GM10248 (cell line): Measurements from ENCODE around the gene NTN1.

Source experiments
- CTCF ChIA-PET: fragments of 300-600 bp; sonication (Branson Sonifier 250); formaldehyde crosslinking; extraction: SDS; loops from one replicate; lab custom pipeline; 2021; ENCODE audit warnings: antibody characterized with exemption; lab: Yijun Ruan, JAX
- POLR2A ChIA-PET: fragments of 350-650 bp; sonication (Branson Sonifier 250); formaldehyde crosslinking; extraction: SDS; loops from one replicate; lab custom pipeline; 2020; ENCODE audit warnings: antibody characterized with exemption; lab: Yijun Ruan, JAX
- DNase-seq: peaks from one replicate; pipeline ENCODE4 v3.0.0; 2012; ENCODE audit errors: extremely low spot score
- TF ChIP-seq, protein P1 (sequence below): IDR thresholded peaks from 2 replicates; pipeline ENCODE4 v1.5.1; 2012; ENCODE audit warnings: mild to moderate bottlenecking, low read depth; ENCODE audit errors: extremely low read depth, missing control alignments, control extremely low read depth

The NTN1 gene

DNA sequence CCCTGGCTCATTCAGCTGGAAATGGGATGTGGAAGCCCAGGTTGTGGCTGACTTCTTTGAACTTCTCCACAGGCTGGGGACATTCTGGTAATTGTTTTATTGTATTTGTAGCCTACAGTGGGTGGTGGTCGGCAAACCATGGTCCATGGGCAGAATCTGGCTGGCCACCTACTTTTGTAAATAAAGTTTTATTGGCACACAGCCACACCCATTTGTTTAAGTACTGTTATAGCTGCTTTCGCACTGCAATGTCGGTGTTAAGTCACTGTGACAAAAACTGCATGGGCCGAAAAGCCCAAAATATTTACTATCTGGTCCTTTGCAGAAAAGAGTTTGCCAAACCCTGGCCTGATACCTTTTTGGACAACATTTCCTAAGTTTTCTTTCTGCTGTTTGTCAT lies 86.2 kb downstream of the NTN1 start:
- TF ChIP-seq, protein P1, sequence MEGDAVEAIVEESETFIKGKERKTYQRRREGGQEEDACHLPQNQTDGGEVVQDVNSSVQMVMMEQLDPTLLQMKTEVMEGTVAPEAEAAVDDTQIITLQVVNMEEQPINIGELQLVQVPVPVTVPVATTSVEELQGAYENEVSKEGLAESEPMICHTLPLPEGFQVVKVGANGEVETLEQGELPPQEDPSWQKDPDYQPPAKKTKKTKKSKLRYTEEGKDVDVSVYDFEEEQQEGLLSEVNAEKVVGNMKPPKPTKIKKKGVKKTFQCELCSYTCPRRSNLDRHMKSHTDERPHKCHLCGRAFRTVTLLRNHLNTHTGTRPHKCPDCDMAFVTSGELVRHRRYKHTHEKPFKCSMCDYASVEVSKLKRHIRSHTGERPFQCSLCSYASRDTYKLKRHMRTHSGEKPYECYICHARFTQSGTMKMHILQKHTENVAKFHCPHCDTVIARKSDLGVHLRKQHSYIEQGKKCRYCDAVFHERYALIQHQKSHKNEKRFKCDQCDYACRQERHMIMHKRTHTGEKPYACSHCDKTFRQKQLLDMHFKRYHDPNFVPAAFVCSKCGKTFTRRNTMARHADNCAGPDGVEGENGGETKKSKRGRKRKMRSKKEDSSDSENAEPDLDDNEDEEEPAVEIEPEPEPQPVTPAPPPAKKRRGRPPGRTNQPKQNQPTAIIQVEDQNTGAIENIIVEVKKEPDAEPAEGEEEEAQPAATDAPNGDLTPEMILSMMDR = no peak

DNA sequence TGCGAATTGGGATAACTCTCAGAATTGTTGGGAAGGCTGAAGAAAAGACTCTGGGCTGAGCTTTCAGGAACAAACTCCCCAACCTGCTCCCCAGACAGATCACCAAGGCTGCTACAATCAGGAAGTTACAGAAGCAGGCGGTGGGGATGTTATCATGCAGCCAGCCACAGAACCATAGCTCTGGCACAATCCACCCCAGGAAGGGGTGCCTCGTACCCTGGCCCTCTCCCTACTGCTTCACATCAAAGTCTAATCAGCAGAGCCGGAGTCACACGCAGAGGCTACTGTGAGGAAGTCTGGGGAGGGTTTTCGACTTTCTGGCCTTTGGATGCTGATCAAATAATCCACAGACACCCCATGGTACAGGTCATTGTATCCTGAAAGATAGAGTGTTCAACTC lies 86.8 kb downstream of the NTN1 start:
- ChIA-PET POLR2A (no interaction called here), CTCF (no interaction called here)
- DNase-seq = no peak
- TF ChIP-seq, protein P1 = no peak

More for the DNA sequence above, 86.2 kb downstream of the NTN1 start:
- DNase-seq = no peak
- ChIA-PET POLR2A (no interaction called here), CTCF (no interaction called here)

DNA sequence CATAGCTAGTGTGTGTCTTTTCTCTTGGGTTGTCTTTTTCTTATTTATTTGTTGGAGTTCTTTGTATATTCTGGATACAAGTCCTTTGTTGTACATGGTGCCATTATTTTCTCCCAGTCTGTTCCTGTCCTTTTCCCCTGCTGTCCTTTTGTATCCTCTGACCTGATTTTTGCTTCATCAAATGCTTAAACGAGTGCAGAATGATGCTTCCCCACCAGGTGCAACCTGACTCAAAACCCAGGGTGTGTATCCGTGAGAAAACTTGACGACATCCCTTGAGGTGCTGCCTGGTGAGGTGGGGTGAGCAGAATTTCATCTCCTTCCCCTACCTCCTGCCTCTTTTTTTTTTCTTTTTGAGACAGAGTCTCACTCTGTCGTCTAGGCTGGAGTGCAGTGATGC lies 88.6 kb downstream of the NTN1 start:
- no peak for DNase-seq
- CTCF ChIA-PET = interaction anchor here (1.0 kb wide), 1 partner anchor 412 kb away, joined by 5 read pairs; no protein-coding TSS in a partner anchor
- TF ChIP-seq, protein P1 = no peak
- POLR2A ChIA-PET = no interaction called here

- TF ChIP-seq, protein P1 = no peak
- DNase-seq = no peak
- ChIA-PET CTCF (no interaction called here), POLR2A (no interaction called here)
Observed at GRCh38 chr17:9110501-9110900, 89.2 kb downstream of the NTN1 start.

DNA sequence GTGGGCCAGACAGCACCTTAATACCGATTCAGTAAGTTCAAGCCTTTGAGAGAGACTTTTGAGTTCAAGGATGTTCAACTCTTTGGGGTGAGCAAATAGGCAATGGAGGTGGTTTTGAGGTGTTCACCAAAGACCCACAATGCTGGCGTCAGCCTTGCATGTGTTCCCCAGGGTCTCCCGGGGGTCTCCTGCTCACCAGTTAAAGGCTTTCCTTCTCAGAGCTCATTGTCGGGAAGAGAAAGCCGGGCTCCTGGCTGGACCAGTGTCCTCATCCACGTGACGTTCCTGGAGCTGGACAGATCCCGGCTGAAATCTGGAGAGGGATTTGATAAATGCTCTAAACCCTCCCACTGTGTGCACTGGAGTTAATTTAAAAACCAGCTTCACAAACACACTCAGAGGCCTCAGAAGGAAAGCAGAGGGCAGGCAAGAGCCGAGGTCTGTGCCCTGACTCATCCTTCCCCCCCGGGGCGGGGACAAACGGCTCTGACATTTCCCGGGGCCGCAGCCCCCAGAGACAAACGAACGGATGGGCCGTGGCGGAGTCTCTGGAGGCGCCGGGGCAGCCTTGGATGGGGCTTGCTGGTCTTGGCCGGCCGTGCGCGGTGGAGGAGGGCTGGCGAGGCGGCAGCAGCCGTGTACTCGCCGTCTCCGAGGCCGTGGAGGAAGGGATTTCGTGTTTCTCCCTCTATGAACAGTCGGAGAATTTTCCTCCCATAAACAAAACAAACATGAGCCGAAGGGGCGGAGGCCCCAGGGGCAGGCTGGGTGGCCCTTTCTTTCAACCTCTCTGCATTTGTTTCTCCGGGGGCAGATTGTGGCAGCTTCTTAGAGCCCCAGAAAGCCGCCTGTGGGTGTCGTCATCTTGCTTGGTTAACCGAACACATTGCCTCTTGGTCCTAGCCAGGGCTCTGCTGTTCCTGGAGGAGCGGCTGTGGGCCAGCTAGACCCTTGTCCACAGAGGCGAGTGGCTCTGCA lies 94.2 kb downstream of the NTN1 start:
- no peak for DNase-seq
- CTCF ChIA-PET = interaction anchor here (1.4 to 2.2 kb wide), 2 partner anchors 176 to 407 kb away, joined by 5 to 12 read pairs; no protein-coding TSS in a partner anchor
- TF ChIP-seq, protein P1 = peak; percentile 9
- POLR2A ChIA-PET = no interaction called here

- DNase-seq = no peak
- TF ChIP-seq, protein P1 = no peak
- ChIA-PET CTCF (no interaction called here), POLR2A (no interaction called here)
Observed at GRCh38 chr17:9116311-9116835, 95.1 kb downstream of the NTN1 start.
